ENCODE results near the gene KHSRP. TPM values are rescaled to one million over a fixed set of nuclear protein-coding genes. Genes with fewer than 3 reads are reported as not detected.

KHSRP gene
- total and polyA plus RNA-seq, 2 experiments from 2014 or later = 133 to 202 TPM

DNA sequence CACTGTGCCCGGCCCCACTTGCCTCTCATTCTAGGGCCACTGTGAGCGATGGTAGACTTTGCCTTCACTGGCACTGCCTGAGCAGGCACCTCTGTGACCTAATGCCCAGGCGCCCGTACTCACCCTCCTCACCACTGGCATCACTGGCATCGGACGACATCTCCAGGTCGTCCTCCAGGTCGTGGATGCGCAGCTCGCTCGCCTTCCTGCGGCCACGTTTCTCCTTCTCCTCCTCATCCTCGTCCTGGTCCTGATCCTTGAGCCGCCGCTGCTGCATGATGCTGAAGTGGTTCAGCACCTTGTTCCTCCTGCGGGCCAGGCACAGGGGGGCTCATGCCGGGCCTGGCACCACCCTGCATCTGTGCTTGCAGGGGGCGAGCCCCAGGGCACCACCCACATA is 41.4 kb downstream of the KHSRP start:
- H3K79me2 ChIP-seq = no peaks in the 10 kb centered on the region
- 98% methylated on average over 18 of the region's 19 CpGs for WGBS (ENCODE audit: low lambda C conversion rate, missing lambda C conversion rate)
- H3K36me3 ChIP-seq (replicated peaks; ENCODE audit: insufficient read depth, low read depth) = no peaks in the 10 kb centered on the region
- no peaks in the 10 kb centered on the region for H3K4me1 ChIP-seq (ENCODE audit: insufficient read depth)
- no peaks in the 10 kb centered on the region for H4K20me1 ChIP-seq (ENCODE audit: insufficient read depth, poor library complexity, severe bottlenecking)
- H3K27me3 ChIP-seq = no peaks in the 10 kb centered on the region
- no peaks in the 10 kb centered on the region for H3K9me2 ChIP-seq (replicated peaks; ENCODE audit: insufficient read depth)
- TF ChIP-seq, protein P1, sequence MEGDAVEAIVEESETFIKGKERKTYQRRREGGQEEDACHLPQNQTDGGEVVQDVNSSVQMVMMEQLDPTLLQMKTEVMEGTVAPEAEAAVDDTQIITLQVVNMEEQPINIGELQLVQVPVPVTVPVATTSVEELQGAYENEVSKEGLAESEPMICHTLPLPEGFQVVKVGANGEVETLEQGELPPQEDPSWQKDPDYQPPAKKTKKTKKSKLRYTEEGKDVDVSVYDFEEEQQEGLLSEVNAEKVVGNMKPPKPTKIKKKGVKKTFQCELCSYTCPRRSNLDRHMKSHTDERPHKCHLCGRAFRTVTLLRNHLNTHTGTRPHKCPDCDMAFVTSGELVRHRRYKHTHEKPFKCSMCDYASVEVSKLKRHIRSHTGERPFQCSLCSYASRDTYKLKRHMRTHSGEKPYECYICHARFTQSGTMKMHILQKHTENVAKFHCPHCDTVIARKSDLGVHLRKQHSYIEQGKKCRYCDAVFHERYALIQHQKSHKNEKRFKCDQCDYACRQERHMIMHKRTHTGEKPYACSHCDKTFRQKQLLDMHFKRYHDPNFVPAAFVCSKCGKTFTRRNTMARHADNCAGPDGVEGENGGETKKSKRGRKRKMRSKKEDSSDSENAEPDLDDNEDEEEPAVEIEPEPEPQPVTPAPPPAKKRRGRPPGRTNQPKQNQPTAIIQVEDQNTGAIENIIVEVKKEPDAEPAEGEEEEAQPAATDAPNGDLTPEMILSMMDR (IDR thresholded peaks at IDR 0.05; ENCODE audit: poor library complexity) = no peak
- TF ChIP-seq EZH2phosphoT487 (IDR thresholded peaks at IDR 0.05; ENCODE audit: low read depth, severe bottlenecking, unreplicated experiment) = no peak
- no peak for TF ChIP-seq EZH2 (IDR thresholded peaks at IDR 0.05; ENCODE audit: borderline replicate concordance)
- DNase-seq (ENCODE audit: low spot score) = no peak
- H2AFZ ChIP-seq = no peak overlapping the region
- H3K4me2 ChIP-seq = no peak overlapping the region
- H3K4me3 ChIP-seq = no peak overlapping the region
- H3K27ac ChIP-seq = no peak overlapping the region
- H3K9me3 ChIP-seq (ENCODE audit: low read depth) = no peaks in the 10 kb centered on the region

DNA sequence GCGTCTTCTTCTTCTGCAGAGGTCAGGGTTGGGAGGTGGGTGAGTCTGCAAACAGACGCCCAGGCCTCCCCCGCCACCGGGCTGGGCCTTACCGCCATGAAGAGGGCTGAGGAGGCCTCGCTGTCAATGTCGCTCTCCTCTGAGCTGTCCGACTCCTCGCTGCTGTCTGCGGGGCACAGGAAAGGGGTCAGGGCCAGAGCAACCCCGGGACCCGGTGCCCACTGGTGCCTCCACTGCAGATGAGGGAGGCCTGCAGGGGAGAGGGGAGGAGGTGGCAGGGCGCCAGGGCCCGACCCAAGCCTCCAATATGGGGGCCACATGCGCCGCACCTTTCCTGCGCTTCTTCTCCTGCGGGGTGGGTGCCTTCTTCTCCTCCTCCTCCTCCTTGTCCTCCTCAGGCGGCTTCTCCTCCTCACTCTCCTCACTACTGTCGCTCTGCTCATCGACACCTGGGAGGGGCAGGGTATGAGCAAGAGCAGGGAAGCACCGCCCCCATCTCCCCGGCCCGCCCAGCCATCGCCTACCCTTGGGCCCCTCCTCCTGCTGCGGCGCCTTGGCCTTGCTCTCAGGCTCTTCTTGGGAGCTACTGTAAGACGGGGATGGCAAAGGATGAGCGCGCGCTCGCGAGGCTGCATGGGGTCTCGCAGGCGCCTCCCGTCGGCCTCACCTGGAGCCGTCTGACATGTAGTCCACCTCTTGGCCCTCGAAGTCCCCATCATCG is 43.4 kb downstream of the KHSRP start:
- Histone ChIP-seq H3K9me3 (ENCODE audit: low read depth) (no peaks in the 10 kb centered on the region), H4K20me1 (ENCODE audit: insufficient read depth, poor library complexity, severe bottlenecking) (no peaks in the 10 kb centered on the region), H3K4me1 (ENCODE audit: insufficient read depth) (no peaks in the 10 kb centered on the region), H3K4me3 (no peak overlapping the region), H3K79me2 (no peaks in the 10 kb centered on the region), H3K27ac (no peak overlapping the region), H3K36me3 (replicated peaks; ENCODE audit: insufficient read depth, low read depth) (no peaks in the 10 kb centered on the region), H3K9me2 (replicated peaks; ENCODE audit: insufficient read depth) (no peaks in the 10 kb centered on the region), H3K27me3 (no peaks in the 10 kb centered on the region), H2AFZ (no peak overlapping the region), H3K4me2 (no peak overlapping the region)
- no peak for DNase-seq (ENCODE audit: low spot score)
- WGBS (ENCODE audit: low lambda C conversion rate, missing lambda C conversion rate) = 95% methylated on average over 35 of the region's 40 CpGs
- TF ChIP-seq EZH2phosphoT487 (IDR thresholded peaks at IDR 0.05; ENCODE audit: low read depth, severe bottlenecking, unreplicated experiment) = no peak
- TF ChIP-seq, protein P1 (IDR thresholded peaks at IDR 0.05; ENCODE audit: poor library complexity) = no peak
- no peak for TF ChIP-seq EZH2 (IDR thresholded peaks at IDR 0.05; ENCODE audit: borderline replicate concordance)

DNA sequence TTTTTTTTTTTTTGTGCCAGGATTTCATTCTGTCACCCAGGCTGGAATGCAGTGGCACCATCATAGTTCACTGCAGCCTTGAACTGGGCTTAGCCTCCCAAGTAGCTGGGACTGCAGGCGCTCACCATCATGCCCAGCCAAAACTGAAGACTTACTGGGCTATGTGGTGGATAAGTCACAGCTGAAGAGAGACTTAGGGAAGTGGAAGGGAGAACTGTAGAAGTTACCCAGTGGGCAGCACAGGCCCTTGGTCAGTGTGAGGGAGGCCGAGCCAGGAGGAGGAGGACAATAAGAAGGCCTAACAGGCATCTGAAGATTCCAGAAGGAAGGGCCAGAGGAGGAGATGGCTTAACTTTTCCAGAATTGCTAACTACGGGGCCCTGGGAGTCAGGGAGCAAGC is 44.9 kb downstream of the KHSRP start:
- DNase-seq (ENCODE audit: low spot score) = no peak
- Histone ChIP-seq H4K20me1 (ENCODE audit: insufficient read depth, poor library complexity, severe bottlenecking) (no peaks in the 10 kb centered on the region), H3K36me3 (replicated peaks; ENCODE audit: insufficient read depth, low read depth) (no peaks in the 10 kb centered on the region), H3K27ac (no peak overlapping the region), H3K9me3 (ENCODE audit: low read depth) (no peaks in the 10 kb centered on the region), H3K4me1 (ENCODE audit: insufficient read depth) (no peaks in the 10 kb centered on the region), H3K9me2 (replicated peaks; ENCODE audit: insufficient read depth) (no peaks in the 10 kb centered on the region), H3K27me3 (no peaks in the 10 kb centered on the region), H3K4me2 (no peak overlapping the region), H3K4me3 (no peak overlapping the region), H2AFZ (no peak overlapping the region), H3K79me2 (no peaks in the 10 kb centered on the region)
- WGBS (ENCODE audit: low lambda C conversion rate, missing lambda C conversion rate) = 98% methylated on average over 3 of the region's 3 CpGs
- TF ChIP-seq EZH2phosphoT487 (IDR thresholded peaks at IDR 0.05; ENCODE audit: low read depth, severe bottlenecking, unreplicated experiment) (no peak), EZH2 (IDR thresholded peaks at IDR 0.05; ENCODE audit: borderline replicate concordance) (no peak)
- TF ChIP-seq, protein P1 (IDR thresholded peaks at IDR 0.05; ENCODE audit: poor library complexity) = no peak
